ENCODE measurements around the gene MSL3B.

GRCh38 chr2:233822781-233823730, 45.1 kb downstream of the MSL3B start:
- no peak for TF ChIP-seq REST (IDR thresholded peaks at IDR 0.05; ENCODE audit: insufficient replicate concordance, low read depth)
- TF ChIP-seq CTCF (IDR thresholded peaks at IDR 0.05; ENCODE audit: insufficient read depth, low read length) = no peak
- TF ChIP-seq POLR2AphosphoS5 (IDR thresholded peaks at IDR 0.05; ENCODE audit: low read depth) = no peak
